ENCODE data around the gene TRIML1. TPM values are rescaled to one million over a fixed set of nuclear protein-coding genes. Genes with fewer than 3 reads are reported as not detected.

TRIML1 gene
- total and polyA plus RNA-seq, 7 donors, result not detected

- Histone ChIP-seq H3K4me1 (no peaks in the 10 kb centered on the region), H3K4me3 (no peak within 1 kb of the TSS), H3K9me3 (no peaks in the 10 kb centered on the region), H3K36me3 (ENCODE audit: insufficient read depth in 1 of 2, low read depth in 1 of 2) (no peaks in the 10 kb centered on the region), H3K27me3 (ENCODE audit: insufficient read depth in 3 of 3, low read length in 2 of 3) (no peaks in the 10 kb centered on the region), H3K27ac (no peak within 1 kb of the TSS)
- TF ChIP-seq, protein P1, sequence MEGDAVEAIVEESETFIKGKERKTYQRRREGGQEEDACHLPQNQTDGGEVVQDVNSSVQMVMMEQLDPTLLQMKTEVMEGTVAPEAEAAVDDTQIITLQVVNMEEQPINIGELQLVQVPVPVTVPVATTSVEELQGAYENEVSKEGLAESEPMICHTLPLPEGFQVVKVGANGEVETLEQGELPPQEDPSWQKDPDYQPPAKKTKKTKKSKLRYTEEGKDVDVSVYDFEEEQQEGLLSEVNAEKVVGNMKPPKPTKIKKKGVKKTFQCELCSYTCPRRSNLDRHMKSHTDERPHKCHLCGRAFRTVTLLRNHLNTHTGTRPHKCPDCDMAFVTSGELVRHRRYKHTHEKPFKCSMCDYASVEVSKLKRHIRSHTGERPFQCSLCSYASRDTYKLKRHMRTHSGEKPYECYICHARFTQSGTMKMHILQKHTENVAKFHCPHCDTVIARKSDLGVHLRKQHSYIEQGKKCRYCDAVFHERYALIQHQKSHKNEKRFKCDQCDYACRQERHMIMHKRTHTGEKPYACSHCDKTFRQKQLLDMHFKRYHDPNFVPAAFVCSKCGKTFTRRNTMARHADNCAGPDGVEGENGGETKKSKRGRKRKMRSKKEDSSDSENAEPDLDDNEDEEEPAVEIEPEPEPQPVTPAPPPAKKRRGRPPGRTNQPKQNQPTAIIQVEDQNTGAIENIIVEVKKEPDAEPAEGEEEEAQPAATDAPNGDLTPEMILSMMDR (IDR thresholded peaks at IDR 0.05), result no peak
- ATAC-seq (no peak), DNase-seq (no peak)
- intact Hi-C loops (cut with DNase I), result no loop called here
- WGBS, 3 donors, result 66 to 69% (median 69%) methylated on average over 11 of the region's 11 CpGs
These were observed 30.0 kb upstream of the TRIML1 start, which contains the start of gene TRIML2 for GRCh38 chr4:188109157-188109755. Gene TRIML2, minus strand, starts transcription at chr4:188109603. Its CDS starts 4,235 bp downstream, at chr4:188105368.

GRCh38 chr4:188110036-188110435 lies 29.2 kb upstream of the TRIML1 start:
- whole genome bisulfite sequencing, 3 donors, result 29 to 35% (median 30%) methylated on average over 3 of the region's 3 CpGs
- Histone ChIP-seq H3K9me3 (no peaks in the 10 kb centered on the region), H3K36me3 (ENCODE audit: insufficient read depth in 1 of 2, low read depth in 1 of 2) (no peaks in the 10 kb centered on the region), H3K4me3 (no peak overlapping the region), H3K4me1 (no peaks in the 10 kb centered on the region), H3K27ac (no peak overlapping the region), H3K27me3 (ENCODE audit: insufficient read depth in 3 of 3, low read length in 2 of 3) (no peaks in the 10 kb centered on the region)
- TF ChIP-seq, protein P1 (IDR thresholded peaks at IDR 0.05), result no peak
- ATAC-seq (no peak), DNase-seq (no peak)
- intact Hi-C loops (cut with DNase I), result no loop called here

- ATAC-seq (no peak), DNase-seq (no peak)
- H3K27ac ChIP-seq, result no peak overlapping the region
- no peaks in the 10 kb centered on the region for H3K27me3 ChIP-seq (ENCODE audit: insufficient read depth in 3 of 3, low read length in 2 of 3)
- H3K9me3 ChIP-seq, result no peaks in the 10 kb centered on the region
- 30 to 47% (median 37%) methylated on average over 7 of the region's 7 CpGs for WGBS, 3 donors
- H3K4me1 ChIP-seq, result no peaks in the 10 kb centered on the region
- intact Hi-C loops (cut with DNase I), result no loop called here
- H3K36me3 ChIP-seq (ENCODE audit: insufficient read depth in 1 of 2, low read depth in 1 of 2), result no peaks in the 10 kb centered on the region
- TF ChIP-seq, protein P1 (IDR thresholded peaks at IDR 0.05), result no peak
- H3K4me3 ChIP-seq, result no peak overlapping the region
These were observed 28.3 kb upstream of the TRIML1 start for GRCh38 chr4:188110741-188111471.

DNA sequence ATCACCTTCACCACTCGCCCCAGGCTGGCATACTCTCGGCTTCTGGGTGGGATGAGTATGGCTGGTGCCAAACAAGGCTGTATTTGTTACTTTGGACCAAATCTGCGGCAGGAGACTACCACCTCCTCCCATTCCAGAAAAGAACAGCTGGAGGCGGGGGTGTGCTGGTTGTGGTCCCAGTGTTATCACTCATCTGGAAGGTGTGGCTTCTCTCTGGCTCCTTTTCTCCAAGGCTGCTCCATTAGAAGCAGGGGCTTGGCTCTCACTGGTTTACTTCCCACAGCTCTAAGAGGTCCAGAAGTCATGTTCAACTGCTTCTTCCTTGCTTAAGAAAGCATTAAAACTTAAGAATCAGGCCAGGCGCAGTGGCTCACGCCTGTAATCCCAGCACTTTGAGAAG lies 27.3 kb upstream of the TRIML1 start:
- Histone ChIP-seq H3K4me3 (no peak overlapping the region), H3K36me3 (ENCODE audit: insufficient read depth in 1 of 2, low read depth in 1 of 2) (no peaks in the 10 kb centered on the region), H3K9me3 (no peaks in the 10 kb centered on the region), H3K27ac (no peak overlapping the region), H3K4me1 (no peaks in the 10 kb centered on the region), H3K27me3 (ENCODE audit: insufficient read depth in 3 of 3, low read length in 2 of 3) (no peaks in the 10 kb centered on the region)
- TF ChIP-seq, protein P1 (IDR thresholded peaks at IDR 0.05), result no peak
- DNase-seq (no peak), ATAC-seq (no peak)
- WGBS, 3 donors, result 47 to 63% (median 53%) methylated on average over 6 of the region's 6 CpGs
- intact Hi-C loops (cut with DNase I), result no loop called here

Data from psoas muscle (tissue), 8 donors.